HEK293 (cell line): ENCODE measurements around the gene CPNE4.

Source experiments
- BCL11A ChIP-seq: fragments of 450-650 bp; formaldehyde crosslinking; IDR thresholded peaks from 2 replicates; pipeline ENCODE4 v1.5.1; 2016; ENCODE audit warnings: low read depth, missing biosample characterization, missing genetic modification characterization
- ZNF274 ChIP-seq, 2 experiments: fragments of 200-500 bp in 1 of 2; fragments of 450-650 bp in 1 of 2; sonication (Bioruptor generic) in 1 of 2; formaldehyde crosslinking in 1 of 2; IDR thresholded peaks; 2 replicates each; pipeline versions ENCODE4 v1.5.1 to v1.6.1; 2014 to 2016; ENCODE audit warnings: borderline replicate concordance in 1 of 2, inconsistent platforms in 1 of 2, low read length in 1 of 2, missing biosample characterization in 1 of 2, missing genetic modification characterization in 1 of 2

DNA sequence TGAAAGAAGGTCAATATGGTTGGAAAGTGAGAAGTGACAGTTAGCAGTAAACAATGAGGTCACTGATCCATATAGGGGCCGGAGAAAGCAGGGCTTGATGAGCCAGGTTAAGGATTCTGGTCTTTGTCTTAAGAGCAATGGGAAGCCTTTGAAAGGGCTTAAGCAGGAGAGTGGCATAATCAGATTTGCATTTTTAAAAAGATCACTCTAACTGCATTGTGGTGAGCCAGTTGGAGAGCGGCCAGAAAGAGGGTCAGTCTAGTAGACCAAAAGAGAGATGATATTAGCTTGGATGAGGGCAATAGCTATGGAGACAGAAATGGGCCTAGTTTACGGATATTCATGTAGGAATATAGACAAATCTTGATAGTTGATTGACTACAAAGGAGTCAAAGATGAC is 46.6 kb downstream of the CPNE4 start:
- TF ChIP-seq ZNF274 (IDR thresholded peaks at IDR 0.05; ENCODE audit: low read length) (no peak), ZNF274 (tag by site-specific recombination; IDR thresholded peaks at IDR 0.05; ENCODE audit: borderline replicate concordance) (no peak), BCL11A (no peak)
